ENCODE results near the gene ZNF502.

ZNF502 gene

DNA sequence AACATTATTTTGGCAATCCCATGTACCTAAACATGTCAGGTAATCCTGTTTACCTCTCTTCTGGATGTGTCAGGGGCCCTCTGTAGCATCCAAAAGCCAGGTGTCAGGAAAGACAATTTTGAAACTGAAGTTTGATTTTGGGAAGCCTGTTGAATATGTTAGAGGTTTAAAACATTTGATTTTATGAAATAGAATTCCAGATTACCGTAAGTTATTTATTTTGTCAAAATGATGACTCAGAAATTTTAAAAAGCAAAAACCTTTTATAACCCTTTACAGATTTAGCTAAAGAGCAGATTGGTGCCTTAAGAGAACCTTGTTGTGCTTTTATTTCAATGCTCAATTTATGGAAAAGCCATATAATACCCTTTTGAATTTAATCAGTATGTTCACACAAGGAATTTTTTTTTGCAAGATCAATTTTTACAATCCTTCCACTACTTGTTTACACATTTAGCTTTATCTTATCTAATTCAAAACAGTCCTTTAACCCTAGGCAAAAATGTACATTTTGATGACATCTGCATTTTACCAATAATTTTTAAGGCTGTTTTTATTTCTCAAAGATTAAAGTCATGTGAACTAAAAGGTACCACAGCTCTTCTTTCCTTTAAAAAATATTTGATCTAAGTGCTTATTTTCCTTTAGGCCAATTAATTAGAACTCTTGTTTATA lies 59.1 kb downstream of the ZNF502 start:
- DNase-seq = no peak

DNA sequence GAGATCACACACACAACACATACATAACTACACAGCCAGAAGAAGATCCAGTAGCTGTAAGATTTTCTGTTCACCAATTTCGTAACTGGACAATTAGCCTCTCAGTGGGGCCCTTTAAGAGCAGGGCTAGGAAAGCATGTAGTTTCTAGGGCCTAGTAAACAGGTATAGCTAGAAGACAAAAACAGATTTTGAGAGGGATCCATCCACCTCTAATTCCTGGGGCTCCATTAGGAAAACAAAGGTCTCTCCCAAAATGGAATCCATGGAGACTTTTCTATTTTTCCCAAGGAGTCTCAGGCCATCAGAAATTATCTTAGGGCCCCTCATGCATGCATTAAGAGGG lies 59.6 kb downstream of the ZNF502 start:
- DNase-seq = no peak
